Adrenal gland (tissue), 12 donors: Measurements from ENCODE around the gene RNASEH1. TPM values are rescaled to one million over a fixed set of nuclear protein-coding genes. Genes with fewer than 3 reads are reported as not detected.

Source experiments
- DNase-seq, 7 donors: peaks; one replicate each; pipeline ENCODE4 v3.0.0-alpha.2; 2019 to 2020
- H3K27ac ChIP-seq, 5 donors: fragments of 200-600 bp; sonication (generic) in 4 of 5; 1 replicate in 3 of 5; 2 replicates in 2 of 5; pipeline versions ENCODE4 v1.5.1 to v1.8.0; 2016 to 2020; ENCODE audit warnings: mild to moderate bottlenecking in 1 of 5
- H3K27me3 ChIP-seq: fragments of 200-600 bp; 2 replicates; pipeline ENCODE4 v1.8.0; 2021
- H3K36me3 ChIP-seq, 2 donors: fragments of 200-600 bp; replicated peaks in 1 of 2; 1 replicate in 1 of 2; 2 replicates in 1 of 2; pipeline versions ENCODE4 v1.5.1 to v1.8.0; 2018 to 2022
- H3K4me1 ChIP-seq, 2 donors: fragments of 200-600 bp; replicated peaks in 1 of 2; 1 replicate in 1 of 2; 2 replicates in 1 of 2; pipeline versions ENCODE4 v1.5.1 to v1.8.0; 2018 to 2021
- H3K4me3 ChIP-seq, 4 donors: fragments of 200-600 bp; sonication (generic) in 3 of 4; one replicate each; pipeline ENCODE4 v1.5.1; 2016 to 2018
- H3K9me3 ChIP-seq, 3 donors: fragments of 200-600 bp; sonication (generic) in 1 of 3; replicated peaks in 1 of 3; 1 replicate in 2 of 3; 2 replicates in 1 of 3; pipeline versions ENCODE4 v1.5.1 to v1.8.0; 2016 to 2021
- POLR2A ChIP-seq, 2 donors: fragments of 450-650 bp; IDR thresholded peaks; one replicate each; pipeline ENCODE4 v1.6.1; 2017; ENCODE audit warnings: antibody characterized with exemption in 2 of 2, mild to moderate bottlenecking in 2 of 2, moderate library complexity in 1 of 2
- WGBS, 4 donors: extraction: QIAGEN DNeasy Blood & Tissue Kit in 2 of 4; methylation state at CpG; one replicate each; pipeline versions ENCODE4 v1.1.5 to v1.1.7; 2013 to 2017; 5-methylcytosine and 5-hydroxymethylcytosine counted together
- intact Hi-C, 2 donors: fragments of 100-400 bp; cut with DNase I; formaldehyde crosslinking; loops; one replicate each; pipeline versions ENCODE4 v1.14.1 to v1.15.0; 2022 to 2023
- polyA plus RNA-seq, 3 donors: library from polyadenylated mRNA; stranded (reverse); fragments of 200-250 nt in 2 of 3; fragments of 350-450 nt in 1 of 3; fragmentation: Illumina TruSeq in 1 of 3; extraction: RNeasy Lipid Tissue Mini Kit (QIAGEN cat#74804) in 1 of 3; gene quantifications; one replicate each; pipeline ENCODE4 v1.2.3, GENCODE V29; 2013 to 2014
- total RNA-seq, 9 donors: library from RNA; depleted of rRNA in 4 of 9; stranded (reverse); fragments of >200 nt in 4 of 9; fragments of 120-200 nt in 1 of 9; fragmentation: NEBNext Ultra II Directional in 1 of 9; extraction: Animal tissue kit (Norgen Biotek cat#: 25700) in 1 of 9; gene quantifications; one replicate each; pipeline versions ENCODE4 v1.1.0 to v1.2.4, GENCODE V29; 2013 to 2023
- TF ChIP-seq, protein P1 (sequence below), 6 experiments: fragments of 450-650 bp in 4 of 6; fragments of 200-600 bp in 2 of 6; sonication (generic) in 1 of 6; IDR thresholded peaks; 1 replicate in 5 of 6; 2 replicates in 1 of 6; pipeline versions ENCODE4 v1.5.1 to v1.8.0; 2016 to 2021; ENCODE audit warnings: antibody characterized with exemption in 6 of 6, mild to moderate bottlenecking in 2 of 6, moderate library complexity in 1 of 6
- donor health status: healthy with polysubstance abuse.
- donor health status: Bipolar disorder and iron deficiency.
- donor health status: DM: yes; HTN: yes; CAD: no.
- donor health status: DM: no; HTN: no; CAD: no.
- donor health status: DM: no; HTN: no; CAD: no.
- donor health status: DM: yes; HTN: yes; CAD: no.

Gene RNASEH1
- total and polyA plus RNA-seq, 12 donors: 4.5 to 27.6 (median 17.5) TPM

DNA sequence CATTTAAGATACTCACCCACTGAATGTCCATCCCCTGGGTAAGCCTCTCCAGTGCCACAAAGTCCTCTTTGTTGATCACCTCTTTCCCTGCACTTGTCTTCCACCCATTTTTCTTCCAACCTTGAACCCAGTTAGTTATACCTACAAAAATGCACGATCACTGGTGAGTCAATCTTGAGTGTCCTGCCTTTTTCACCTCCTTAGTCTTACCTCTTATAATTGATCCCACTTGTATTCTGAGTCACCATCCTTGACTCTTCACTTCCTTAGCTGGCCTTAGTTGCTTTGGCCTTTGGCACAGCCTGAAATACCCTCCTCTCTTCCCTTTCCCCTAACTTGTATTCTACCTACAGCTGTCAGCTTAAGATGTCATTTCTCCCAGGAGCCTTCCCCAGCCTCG, 10.2 kb downstream of the RNASEH1 start:
- peaks cover 0 to 86% of the 10 kb centered on the region in 2 donors for H3K36me3 ChIP-seq

DNA sequence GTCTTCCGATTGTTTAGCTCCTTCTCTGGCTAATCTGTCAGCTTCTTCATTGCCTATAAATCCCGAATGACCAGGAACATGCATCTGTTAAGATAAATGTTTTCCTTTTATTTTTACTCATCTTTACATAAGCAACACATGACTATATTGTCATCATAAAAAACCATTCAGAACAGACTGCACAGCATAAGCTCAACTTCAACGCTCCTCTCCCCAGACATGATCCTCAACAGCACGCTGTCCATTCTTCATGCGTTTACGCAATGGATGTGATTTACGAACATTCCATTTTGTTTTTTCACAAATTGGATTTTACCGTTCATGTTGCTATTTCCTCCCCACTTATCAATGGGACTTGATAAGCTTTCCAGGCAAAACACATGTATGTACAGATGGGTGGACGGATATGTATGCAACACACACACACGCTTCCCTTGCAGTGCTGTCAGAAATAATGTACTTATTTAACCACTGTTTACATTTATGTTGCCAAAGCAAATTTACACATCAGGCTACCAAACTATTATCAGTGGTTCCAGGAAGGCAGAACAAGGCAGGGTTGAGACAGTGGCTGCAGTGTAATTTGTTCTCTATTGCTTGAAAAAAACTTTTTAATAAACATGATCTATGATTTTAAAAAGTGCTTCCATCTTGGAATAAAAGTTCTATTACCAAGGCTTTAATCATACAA, 12.2 kb downstream of the RNASEH1 start:
- Histone ChIP-seq H3K9me3 (no peaks in the 10 kb centered on the region), H3K36me3 (peaks cover 0 to 84% of the 10 kb centered on the region in 2 donors), H3K4me1 (no peaks in the 10 kb centered on the region), H3K27me3 (no peaks in the 10 kb centered on the region), H3K4me3 (no peak overlapping the region), H3K27ac (no peak overlapping the region)
- DNase-seq: no peak
- intact Hi-C loops: no loop called here
- WGBS, 4 donors: 85 to 90% (median 88%) methylated on average over 10 of the region's 10 CpGs
- TF ChIP-seq, protein P1, sequence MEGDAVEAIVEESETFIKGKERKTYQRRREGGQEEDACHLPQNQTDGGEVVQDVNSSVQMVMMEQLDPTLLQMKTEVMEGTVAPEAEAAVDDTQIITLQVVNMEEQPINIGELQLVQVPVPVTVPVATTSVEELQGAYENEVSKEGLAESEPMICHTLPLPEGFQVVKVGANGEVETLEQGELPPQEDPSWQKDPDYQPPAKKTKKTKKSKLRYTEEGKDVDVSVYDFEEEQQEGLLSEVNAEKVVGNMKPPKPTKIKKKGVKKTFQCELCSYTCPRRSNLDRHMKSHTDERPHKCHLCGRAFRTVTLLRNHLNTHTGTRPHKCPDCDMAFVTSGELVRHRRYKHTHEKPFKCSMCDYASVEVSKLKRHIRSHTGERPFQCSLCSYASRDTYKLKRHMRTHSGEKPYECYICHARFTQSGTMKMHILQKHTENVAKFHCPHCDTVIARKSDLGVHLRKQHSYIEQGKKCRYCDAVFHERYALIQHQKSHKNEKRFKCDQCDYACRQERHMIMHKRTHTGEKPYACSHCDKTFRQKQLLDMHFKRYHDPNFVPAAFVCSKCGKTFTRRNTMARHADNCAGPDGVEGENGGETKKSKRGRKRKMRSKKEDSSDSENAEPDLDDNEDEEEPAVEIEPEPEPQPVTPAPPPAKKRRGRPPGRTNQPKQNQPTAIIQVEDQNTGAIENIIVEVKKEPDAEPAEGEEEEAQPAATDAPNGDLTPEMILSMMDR (IDR thresholded peaks at IDR 0.05): no peak

More for the DNA sequence above, 10.2 kb downstream of the RNASEH1 start:
- Histone ChIP-seq H3K27me3 (no peaks in the 10 kb centered on the region), H3K4me3 (no peak overlapping the region), H3K4me1 (no peaks in the 10 kb centered on the region), H3K9me3 (no peaks in the 10 kb centered on the region), H3K27ac (no peak overlapping the region)
- WGBS, 4 donors: 82 to 91% (median 85%) methylated on average over 2 of the region's 2 CpGs
- no peak for DNase-seq
- TF ChIP-seq POLR2A (IDR thresholded peaks at IDR 0.05): no peak
- TF ChIP-seq, protein P1 (IDR thresholded peaks at IDR 0.05): no peak
- intact Hi-C loops: no loop called here

DNA sequence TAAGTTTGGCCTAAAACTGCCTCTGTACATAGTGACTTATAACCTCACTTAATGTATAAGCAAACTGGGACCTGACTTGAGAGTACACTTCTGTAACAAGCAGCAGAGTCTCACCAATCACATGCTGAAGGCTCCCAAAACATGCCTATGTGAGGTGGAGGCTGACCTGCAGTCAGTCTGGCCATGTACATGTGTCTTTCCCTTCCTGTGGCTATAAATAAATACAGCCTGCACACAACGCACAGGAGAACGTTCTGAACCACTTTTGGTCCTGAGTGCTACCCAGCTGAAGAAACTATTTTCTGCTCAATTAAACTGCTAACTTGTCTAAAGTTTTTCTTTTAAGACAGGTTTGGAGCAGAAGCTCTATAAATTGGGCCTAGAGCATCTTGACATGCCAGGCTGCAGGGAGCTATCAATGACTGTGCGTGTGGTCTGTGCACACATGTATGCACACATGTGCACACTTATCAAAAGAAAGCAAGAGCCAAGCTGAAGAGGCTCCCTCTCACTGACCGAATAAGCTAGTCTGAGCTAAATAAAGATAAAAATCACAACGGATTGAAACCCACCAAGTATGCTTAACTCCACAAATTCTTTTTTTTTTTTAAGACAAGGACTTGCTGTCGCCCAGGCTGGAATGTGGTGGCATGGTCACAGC, 15.0 kb downstream of the RNASEH1 start:
- WGBS, 4 donors: 68 to 74% (median 69%) methylated on average over 6 of the region's 6 CpGs

DNA sequence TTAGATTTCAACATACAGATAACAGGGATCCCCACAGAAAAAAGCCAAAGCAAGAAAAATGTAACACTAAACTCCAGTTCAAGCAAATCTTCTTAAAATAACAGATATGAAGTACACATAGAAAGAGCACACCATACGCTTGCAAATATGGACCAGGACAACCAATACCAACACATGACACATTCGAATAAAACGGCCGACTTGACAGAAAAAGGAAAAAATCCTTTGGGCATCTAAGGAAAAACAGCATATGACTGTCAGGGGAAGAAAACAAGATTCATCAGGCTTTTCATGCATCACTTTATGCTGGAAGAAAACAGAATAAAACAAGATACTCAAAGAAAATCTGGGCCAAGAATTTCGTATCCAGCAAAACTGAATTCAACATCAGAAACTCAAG, 16.0 kb downstream of the RNASEH1 start:
- TF ChIP-seq, protein P1 (IDR thresholded peaks at IDR 0.05): no peak
- TF ChIP-seq POLR2A (IDR thresholded peaks at IDR 0.05): no peak
- peaks cover 0 to 3% of the 10 kb centered on the region in 2 donors for H3K4me1 ChIP-seq
- 93 to 96% (median 96%) methylated on average over 5 of the region's 5 CpGs for WGBS, 4 donors
- H3K27me3 ChIP-seq: no peaks in the 10 kb centered on the region
- no peak overlapping the region for H3K27ac ChIP-seq
- peaks cover 0 to 58% of the 10 kb centered on the region in 2 donors for H3K36me3 ChIP-seq
- H3K4me3 ChIP-seq: no peak overlapping the region
- intact Hi-C loops: no loop called here
- no peaks in the 10 kb centered on the region for H3K9me3 ChIP-seq
- DNase-seq: no peak

More for the DNA sequence above, 15.0 kb downstream of the RNASEH1 start:
- Histone ChIP-seq H3K36me3 (peaks cover 0 to 68% of the 10 kb centered on the region in 2 donors), H3K9me3 (no peaks in the 10 kb centered on the region), H3K4me1 (no peaks in the 10 kb centered on the region), H3K4me3 (no peak overlapping the region), H3K27ac (no peak overlapping the region), H3K27me3 (no peaks in the 10 kb centered on the region)
- TF ChIP-seq POLR2A (IDR thresholded peaks at IDR 0.05): no peak
- TF ChIP-seq, protein P1 (IDR thresholded peaks at IDR 0.05): no peak
- intact Hi-C loops: no loop called here
- no peak for DNase-seq
